SK-N-MC (cell line): ENCODE measurements around the gene DMRTB1.

ENCODE experiments used
- EZH2 ChIP-seq: fragments of 200-600 bp; sonication (generic); IDR thresholded peaks from one replicate; pipeline ENCODE4 v1.6.1; 2017; ENCODE audit warnings: antibody characterized with exemption
- POLR2AphosphoS5 ChIP-seq: IDR thresholded peaks from 2 replicates; pipeline ENCODE4 v1.6.1; 2012; ENCODE audit warnings: mild to moderate bottlenecking, low read depth, low read length, borderline replicate concordance

DNA sequence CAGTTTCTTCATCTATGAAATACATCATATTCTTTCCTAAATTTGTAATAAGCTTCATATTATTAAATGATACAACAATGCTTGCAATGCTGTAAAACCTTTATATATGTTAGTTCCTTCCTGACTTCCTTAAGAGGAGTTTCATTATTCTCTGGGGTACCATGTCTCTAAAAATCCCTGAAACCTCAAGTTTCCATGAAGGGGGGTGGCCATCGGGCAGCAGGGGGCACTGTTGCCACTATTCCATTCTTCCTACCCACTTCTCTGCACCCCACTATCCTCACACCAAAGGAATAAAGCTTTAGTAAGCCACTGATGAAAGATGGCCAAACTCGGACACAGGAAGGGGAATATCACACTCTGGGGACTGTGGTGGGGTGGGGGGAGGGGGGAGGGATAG lies 9.0 kb upstream of the DMRTB1 start:
- TF ChIP-seq EZH2 (no peak), POLR2AphosphoS5 (no peak)
